ENCODE data around the gene CELF1. TPM values are rescaled to one million over a fixed set of nuclear protein-coding genes. Genes with fewer than 3 reads are reported as not detected.

CELF1 gene
- total and polyA plus RNA-seq, 2 donors (not counting 1 experiment from before 2014, with no cell fraction given), result 52.0 to 153 TPM

DNA sequence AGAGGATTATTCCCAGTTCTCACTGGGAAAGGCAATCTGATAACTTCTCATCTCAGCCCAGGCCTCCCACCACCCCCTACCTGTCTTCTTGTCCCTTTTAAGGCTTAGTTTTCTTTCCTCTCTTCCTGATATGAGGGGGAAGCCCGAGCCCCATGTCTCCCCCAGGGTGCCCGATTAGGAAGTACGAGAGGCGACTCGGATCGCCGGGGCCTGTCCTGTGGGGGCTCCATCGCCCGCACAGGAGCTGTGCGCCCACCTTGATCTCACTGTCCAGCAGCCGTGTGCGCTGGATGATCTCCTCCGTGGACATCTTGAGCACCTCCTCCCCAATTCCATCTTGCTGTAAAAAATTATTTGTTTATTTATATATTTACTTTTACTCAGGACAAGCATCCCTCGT lies 127.3 kb downstream of the CELF1 start:
- peak overlapping the region; percentile 100 for H3K4me3 Mint-ChIP-seq
- DNase-seq (peak; percentile 21), ATAC-seq (ENCODE audit: low read depth) (no peak)
- Histone ChIP-seq H3K4me2 (replicated peaks; ENCODE audit: low read depth, low read length, poor library complexity, severe bottlenecking) (peak overlapping the region; percentile 73), H3K9ac (ENCODE audit: low read length) (peak overlapping the region; percentile 97), H2AFZ (ENCODE audit: insufficient read depth, low read depth, low read length, poor library complexity, severe bottlenecking) (peak overlapping the region; percentile 100), H3K79me2 (ENCODE audit: control insufficient read depth, insufficient read depth, low read length) (peaks cover 29% of the 10 kb centered on the region), H4K20me1 (ENCODE audit: control insufficient read depth, insufficient read depth, low read length, poor library complexity, severe bottlenecking) (no peaks in the 10 kb centered on the region), H3K9me3 (ENCODE audit: control extremely low read depth in 1 of 3, control insufficient read depth in 2 of 3, insufficient read depth in 1 of 3, low read length in 2 of 3) (no peaks in the 10 kb centered on the region), H3K36me3 (replicated peaks in 1 of 2; ENCODE audit: control extremely low read depth in 1 of 2, control insufficient read depth in 1 of 2, extremely low read depth in 1 of 2, insufficient read depth in 2 of 2, low read length in 1 of 2) (peaks cover 0 to 25% of the 10 kb centered on the region in 2 experiments), H3K4me3 (ENCODE audit: control extremely low read depth in 1 of 5, extremely low read depth in 1 of 5, insufficient read depth in 1 of 5, low read depth in 2 of 5, low read length in 4 of 5) (peak overlapping the region; percentile 88 to 99 (median 93)), H3K27ac (ENCODE audit: low read length in 2 of 2) (peak overlapping the region; percentile 72 to 94), H3K27me3 (replicated peaks in 1 of 4; ENCODE audit: control extremely low read depth in 1 of 4, control insufficient read depth in 3 of 4, insufficient read depth in 4 of 4, low read length in 3 of 4) (no peaks in the 10 kb centered on the region), H3K4me1 (ENCODE audit: control insufficient read depth in 2 of 2, insufficient read depth in 2 of 2, low read length in 2 of 2) (peaks cover 9 to 22% of the 10 kb centered on the region in 2 donors)
- intact Hi-C loops (cut with micrococcal nuclease), result loop anchor here (1.0 to 5.0 kb wide), 13 partner anchors 17 to 725 kb away; partner anchors contain the start of genes ACP2, AGBL2, ARHGAP1 and CELF1
- no peaks in the 10 kb centered on the region for H3K27me3 Mint-ChIP-seq
- no peaks in the 10 kb centered on the region for H3K9me3 Mint-ChIP-seq (ENCODE audit: insufficient read depth)
- H3K27ac Mint-ChIP-seq, result peak overlapping the region; percentile 50
- 0% methylated on average over 13 of the region's 14 CpGs for WGBS (ENCODE audit: insufficient coverage)
- ChIA-PET POLR2A (interaction anchor here (0.5 to 1.7 kb wide), 4 partner anchors 14 to 177 kb away, joined by 3 to 10 read pairs (median 4); partner anchors contain the start of gene ACP2), CTCF (interaction anchor here (1.2 to 4.3 kb wide), 2 partner anchors 14 to 29 kb away, joined by 3 to 35 read pairs; no protein-coding TSS in a partner anchor)
- peaks cover 25% of the 10 kb centered on the region for H3K4me1 Mint-ChIP-seq
- TF ChIP-seq, protein P1, sequence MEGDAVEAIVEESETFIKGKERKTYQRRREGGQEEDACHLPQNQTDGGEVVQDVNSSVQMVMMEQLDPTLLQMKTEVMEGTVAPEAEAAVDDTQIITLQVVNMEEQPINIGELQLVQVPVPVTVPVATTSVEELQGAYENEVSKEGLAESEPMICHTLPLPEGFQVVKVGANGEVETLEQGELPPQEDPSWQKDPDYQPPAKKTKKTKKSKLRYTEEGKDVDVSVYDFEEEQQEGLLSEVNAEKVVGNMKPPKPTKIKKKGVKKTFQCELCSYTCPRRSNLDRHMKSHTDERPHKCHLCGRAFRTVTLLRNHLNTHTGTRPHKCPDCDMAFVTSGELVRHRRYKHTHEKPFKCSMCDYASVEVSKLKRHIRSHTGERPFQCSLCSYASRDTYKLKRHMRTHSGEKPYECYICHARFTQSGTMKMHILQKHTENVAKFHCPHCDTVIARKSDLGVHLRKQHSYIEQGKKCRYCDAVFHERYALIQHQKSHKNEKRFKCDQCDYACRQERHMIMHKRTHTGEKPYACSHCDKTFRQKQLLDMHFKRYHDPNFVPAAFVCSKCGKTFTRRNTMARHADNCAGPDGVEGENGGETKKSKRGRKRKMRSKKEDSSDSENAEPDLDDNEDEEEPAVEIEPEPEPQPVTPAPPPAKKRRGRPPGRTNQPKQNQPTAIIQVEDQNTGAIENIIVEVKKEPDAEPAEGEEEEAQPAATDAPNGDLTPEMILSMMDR (IDR thresholded peaks at IDR 0.05), result no peak
- no peak for TF ChIP-seq EZH2 (IDR thresholded peaks at IDR 0.05; ENCODE audit: borderline replicate concordance, insufficient read depth, low read depth, low read length, poor library complexity, severe bottlenecking)

DNA sequence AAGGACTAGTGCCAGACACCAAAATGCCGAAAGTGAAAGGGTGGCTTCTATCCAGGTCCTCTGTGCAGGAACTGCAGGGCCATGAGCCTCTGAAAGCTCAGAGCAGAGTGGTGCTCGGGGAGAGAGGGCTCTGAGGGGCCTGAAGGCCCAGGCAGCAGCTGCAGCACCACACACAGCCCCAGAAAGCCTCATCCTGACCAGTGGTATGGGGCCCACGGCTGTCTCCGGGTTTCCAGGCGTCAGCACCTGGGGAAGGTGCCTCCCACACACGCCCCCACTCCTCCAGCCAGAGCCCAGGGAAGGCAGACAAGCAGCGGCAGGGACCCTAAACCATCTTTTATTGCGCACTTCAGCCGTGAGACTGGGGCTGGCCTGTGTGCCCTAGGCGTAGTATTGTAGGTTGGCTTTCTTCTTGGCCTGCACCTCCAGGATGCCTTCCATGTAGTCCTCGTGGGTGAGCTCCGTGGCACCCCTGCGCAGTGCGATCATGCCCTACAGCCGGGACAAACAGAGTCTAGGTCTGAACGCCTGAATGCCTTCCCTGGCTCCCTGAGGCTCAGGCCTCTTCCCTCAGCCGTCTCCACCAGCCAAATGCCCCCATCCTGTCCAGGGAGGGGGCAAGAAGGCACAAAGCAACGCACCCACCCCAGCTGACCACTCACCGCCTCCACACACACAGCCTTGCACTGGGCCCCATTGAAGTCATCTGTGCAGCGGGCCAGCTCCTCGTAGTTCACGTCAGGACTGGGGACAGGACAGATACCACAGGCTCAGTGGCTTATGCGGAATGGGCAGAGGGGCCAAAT lies 134.3 kb downstream of the CELF1 start:
- no peak for DNase-seq
- H3K9me3 Mint-ChIP-seq (ENCODE audit: insufficient read depth), result no peaks in the 10 kb centered on the region
- no peak overlapping the region for H3K4me3 Mint-ChIP-seq
- Histone ChIP-seq H3K4me3 (ENCODE audit: control extremely low read depth in 1 of 5, extremely low read depth in 1 of 5, insufficient read depth in 1 of 5, low read depth in 2 of 5, low read length in 4 of 5) (no peak overlapping the region), H3K9ac (ENCODE audit: low read length) (no peak overlapping the region), H3K4me2 (replicated peaks; ENCODE audit: low read depth, low read length, poor library complexity, severe bottlenecking) (no peak overlapping the region), H3K4me1 (ENCODE audit: control insufficient read depth in 2 of 2, insufficient read depth in 2 of 2, low read length in 2 of 2) (no peaks in the 10 kb centered on the region), H3K9me3 (ENCODE audit: control extremely low read depth in 1 of 3, control insufficient read depth in 2 of 3, insufficient read depth in 1 of 3, low read length in 2 of 3) (no peaks in the 10 kb centered on the region), H2AFZ (ENCODE audit: insufficient read depth, low read depth, low read length, poor library complexity, severe bottlenecking) (no peak overlapping the region), H3K79me2 (ENCODE audit: control insufficient read depth, insufficient read depth, low read length) (peaks cover 5% of the 10 kb centered on the region), H4K20me1 (ENCODE audit: control insufficient read depth, insufficient read depth, low read length, poor library complexity, severe bottlenecking) (no peaks in the 10 kb centered on the region), H3K27me3 (replicated peaks in 1 of 4; ENCODE audit: control extremely low read depth in 1 of 4, control insufficient read depth in 3 of 4, insufficient read depth in 4 of 4, low read length in 3 of 4) (no peaks in the 10 kb centered on the region), H3K27ac (ENCODE audit: low read length in 2 of 2) (no peak overlapping the region), H3K36me3 (replicated peaks in 1 of 2; ENCODE audit: control extremely low read depth in 1 of 2, control insufficient read depth in 1 of 2, extremely low read depth in 1 of 2, insufficient read depth in 2 of 2, low read length in 1 of 2) (peaks cover 0 to 61% of the 10 kb centered on the region in 2 experiments)
- ATAC-seq (ENCODE audit: low read depth), result no peak
- ChIA-PET CTCF (interaction anchor here (1.7 kb wide), 1 partner anchor 46 kb away, joined by 4 read pairs; no protein-coding TSS in a partner anchor), POLR2A (no interaction called here)
- H3K4me1 Mint-ChIP-seq, result no peaks in the 10 kb centered on the region
- no peak overlapping the region for H3K27ac Mint-ChIP-seq
- no peaks in the 10 kb centered on the region for H3K27me3 Mint-ChIP-seq
- 95% methylated on average over 23 of the region's 23 CpGs for WGBS (ENCODE audit: insufficient coverage)
- TF ChIP-seq, protein P1 (IDR thresholded peaks at IDR 0.05), result no peak
- no peak for TF ChIP-seq EZH2 (IDR thresholded peaks at IDR 0.05; ENCODE audit: borderline replicate concordance, insufficient read depth, low read depth, low read length, poor library complexity, severe bottlenecking)
- intact Hi-C loops (cut with micrococcal nuclease), result no loop called here
